ENCODE data around the gene SDK1. TPM values are rescaled to one million over a fixed set of nuclear protein-coding genes. Genes with fewer than 3 reads are reported as not detected.

SDK1 gene
- total and polyA plus RNA-seq, 4 experiments from 2014 or later: 0.06 to 0.26 TPM; not detected in 2

DNA sequence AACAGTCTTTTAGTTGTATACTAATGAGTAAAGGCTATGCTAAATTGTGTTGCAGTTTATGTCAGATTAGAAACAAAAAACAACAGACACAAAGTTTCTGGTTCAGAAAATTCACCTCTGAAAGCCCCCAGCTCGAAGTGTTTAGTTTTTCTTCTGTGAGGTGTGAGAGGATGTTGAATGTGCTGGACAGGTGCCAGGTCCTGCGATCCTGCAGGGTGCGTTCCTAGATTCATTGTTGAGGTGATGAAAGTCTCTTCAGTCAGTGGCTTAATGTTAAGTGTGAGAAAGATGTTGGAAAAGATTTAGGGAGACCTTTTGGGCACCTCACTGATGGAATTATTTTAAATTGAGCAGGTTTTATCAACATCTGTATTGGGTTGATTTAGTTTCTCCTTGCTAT lies 287.3 kb downstream of the SDK1 start:
- no peaks in the 10 kb centered on the region for H3K27me3 ChIP-seq (ENCODE audit: insufficient read depth, low read length)
- no peak for DNase-seq
- POLR2A ChIA-PET (ENCODE audit: partially characterized antibody): no interaction called here
- no peaks in the 10 kb centered on the region for H3K4me1 ChIP-seq (ENCODE audit: insufficient read depth, low read length)
- H3K36me3 Mint-ChIP-seq: no peaks in the 10 kb centered on the region
- no peaks in the 10 kb centered on the region for H3K9me3 Mint-ChIP-seq
- peaks cover 0 to 4% (median under 1%) of the 10 kb centered on the region in 4 donors for H3K4me1 Mint-ChIP-seq
- no peaks in the 10 kb centered on the region for H3K36me3 ChIP-seq (ENCODE audit: insufficient read depth, low read length)
- no peaks in the 10 kb centered on the region for H3K27me3 Mint-ChIP-seq
- no peak overlapping the region for H3K4me3 ChIP-seq (ENCODE audit: low read length in 2 of 2)
- intact Hi-C loops (cut with micrococcal nuclease): no loop called here
- no peak overlapping the region for H3K27ac ChIP-seq (ENCODE audit: low read depth, low read length)
- CTCF ChIA-PET (ENCODE audit: partially characterized antibody): no interaction called here
- H3K27ac Mint-ChIP-seq: no peak overlapping the region
- no peak overlapping the region for H3K4me3 Mint-ChIP-seq
- no peaks in the 10 kb centered on the region for H3K9me3 ChIP-seq (ENCODE audit: control insufficient read depth in 1 of 2, low read length in 2 of 2)

DNA sequence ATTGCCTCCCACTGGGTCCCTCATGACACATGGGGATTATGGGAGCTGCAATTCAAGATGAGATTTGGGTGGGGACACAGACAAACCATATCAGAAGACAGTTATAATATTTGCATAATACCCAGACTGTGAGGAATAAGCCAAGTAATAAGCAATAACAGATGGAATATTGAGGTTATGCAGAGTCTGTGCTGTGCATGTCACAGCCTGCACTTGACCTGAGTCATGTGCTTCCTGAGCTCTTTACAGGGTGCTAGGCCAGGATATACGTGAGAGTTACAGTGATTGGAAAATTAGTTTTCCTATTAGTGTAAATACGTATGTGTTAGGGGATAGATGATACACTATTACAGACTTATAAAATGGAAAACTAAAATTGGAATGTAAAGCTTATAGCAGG lies 288.7 kb downstream of the SDK1 start:
- peaks cover 0 to 5% of the 10 kb centered on the region in 2 donors for H3K27me3 Mint-ChIP-seq
- DNase-seq: no peak
- POLR2A ChIA-PET (ENCODE audit: partially characterized antibody): no interaction called here
- no peaks in the 10 kb centered on the region for H3K27me3 ChIP-seq (ENCODE audit: insufficient read depth, low read length)
- no peaks in the 10 kb centered on the region for H3K4me1 ChIP-seq (ENCODE audit: insufficient read depth, low read length)
- H3K36me3 ChIP-seq (ENCODE audit: insufficient read depth, low read length): no peaks in the 10 kb centered on the region
- intact Hi-C loops (cut with micrococcal nuclease): no loop called here
- no peaks in the 10 kb centered on the region for H3K36me3 Mint-ChIP-seq
- H3K27ac Mint-ChIP-seq: no peak overlapping the region
- H3K27ac ChIP-seq (ENCODE audit: low read depth, low read length): no peak overlapping the region
- H3K4me3 ChIP-seq (ENCODE audit: low read length in 2 of 2): no peak overlapping the region
- CTCF ChIA-PET (ENCODE audit: partially characterized antibody): no interaction called here
- no peaks in the 10 kb centered on the region for H3K9me3 Mint-ChIP-seq
- peaks cover 0 to 4% (median under 1%) of the 10 kb centered on the region in 4 donors for H3K4me1 Mint-ChIP-seq
- no peaks in the 10 kb centered on the region for H3K9me3 ChIP-seq (ENCODE audit: control insufficient read depth in 1 of 2, low read length in 2 of 2)
- H3K4me3 Mint-ChIP-seq: no peak overlapping the region

DNA sequence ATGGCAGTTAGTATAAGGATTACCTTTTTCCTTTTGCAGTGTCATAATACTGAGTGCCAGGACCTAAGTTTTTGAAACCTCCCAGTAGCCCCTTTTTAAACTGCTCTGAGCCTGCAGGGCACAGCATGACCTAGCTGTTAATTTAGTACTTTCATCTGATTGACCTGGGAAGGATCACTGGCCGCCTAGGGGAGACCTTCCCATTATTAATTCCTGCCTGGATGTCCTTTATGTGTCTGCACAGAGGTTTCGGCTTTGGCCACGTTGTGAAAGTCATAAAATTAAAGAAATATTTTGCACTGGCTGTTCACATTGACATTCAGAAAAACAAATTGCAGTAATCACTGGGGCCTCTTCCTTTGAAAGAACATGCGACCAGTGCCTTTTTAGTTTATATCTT lies 290.2 kb downstream of the SDK1 start:
- intact Hi-C loops (cut with micrococcal nuclease): no loop called here
- Mint-ChIP-seq H3K36me3 (no peaks in the 10 kb centered on the region), H3K4me1 (peaks cover 0 to 4% (median under 1%) of the 10 kb centered on the region in 4 donors), H3K27me3 (peaks cover 0 to 7% of the 10 kb centered on the region in 2 donors), H3K9me3 (no peaks in the 10 kb centered on the region), H3K4me3 (no peak overlapping the region), H3K27ac (no peak overlapping the region)
- H3K27me3 ChIP-seq (ENCODE audit: insufficient read depth, low read length): no peaks in the 10 kb centered on the region
- ChIA-PET CTCF (ENCODE audit: partially characterized antibody) (no interaction called here), POLR2A (ENCODE audit: partially characterized antibody) (no interaction called here)
- no peaks in the 10 kb centered on the region for H3K36me3 ChIP-seq (ENCODE audit: insufficient read depth, low read length)
- H3K4me1 ChIP-seq (ENCODE audit: insufficient read depth, low read length): no peaks in the 10 kb centered on the region
- H3K9me3 ChIP-seq (ENCODE audit: control insufficient read depth in 1 of 2, low read length in 2 of 2): no peaks in the 10 kb centered on the region
- no peak overlapping the region for H3K4me3 ChIP-seq (ENCODE audit: low read length in 2 of 2)
- no peak overlapping the region for H3K27ac ChIP-seq (ENCODE audit: low read depth, low read length)
- no peak for DNase-seq

DNA sequence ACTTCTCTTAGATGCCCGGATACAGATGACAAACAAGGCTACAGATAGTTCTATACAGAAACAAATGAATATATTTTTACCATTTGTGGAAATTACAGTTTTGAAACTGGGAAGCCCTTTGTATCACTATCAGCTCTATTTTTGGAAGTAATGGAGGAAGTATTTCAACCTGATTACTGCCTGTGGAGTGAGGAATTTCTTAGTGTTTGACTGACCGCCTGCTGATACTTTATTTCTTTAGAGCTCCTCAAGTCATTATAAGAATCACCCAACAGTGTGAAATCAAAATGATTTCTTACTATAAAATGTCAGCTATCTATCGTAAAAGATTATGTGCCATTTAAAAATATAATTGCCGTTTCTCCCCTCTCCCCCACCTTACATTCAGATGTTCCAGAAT lies 290.9 kb downstream of the SDK1 start:
- Mint-ChIP-seq H3K4me3 (no peak overlapping the region), H3K27ac (no peak overlapping the region), H3K36me3 (no peaks in the 10 kb centered on the region), H3K4me1 (peaks cover 0 to 4% (median under 1%) of the 10 kb centered on the region in 4 donors), H3K9me3 (no peaks in the 10 kb centered on the region), H3K27me3 (peaks cover 0 to 7% of the 10 kb centered on the region in 2 donors)
- H3K4me3 ChIP-seq (ENCODE audit: low read length in 2 of 2): no peak overlapping the region
- no peaks in the 10 kb centered on the region for H3K9me3 ChIP-seq (ENCODE audit: control insufficient read depth in 1 of 2, low read length in 2 of 2)
- ChIA-PET POLR2A (ENCODE audit: partially characterized antibody) (no interaction called here), CTCF (ENCODE audit: partially characterized antibody) (no interaction called here)
- no peak overlapping the region for H3K27ac ChIP-seq (ENCODE audit: low read depth, low read length)
- no peaks in the 10 kb centered on the region for H3K36me3 ChIP-seq (ENCODE audit: insufficient read depth, low read length)
- no peaks in the 10 kb centered on the region for H3K27me3 ChIP-seq (ENCODE audit: insufficient read depth, low read length)
- intact Hi-C loops (cut with micrococcal nuclease): no loop called here
- H3K4me1 ChIP-seq (ENCODE audit: insufficient read depth, low read length): no peaks in the 10 kb centered on the region
- DNase-seq: no peak

DNA sequence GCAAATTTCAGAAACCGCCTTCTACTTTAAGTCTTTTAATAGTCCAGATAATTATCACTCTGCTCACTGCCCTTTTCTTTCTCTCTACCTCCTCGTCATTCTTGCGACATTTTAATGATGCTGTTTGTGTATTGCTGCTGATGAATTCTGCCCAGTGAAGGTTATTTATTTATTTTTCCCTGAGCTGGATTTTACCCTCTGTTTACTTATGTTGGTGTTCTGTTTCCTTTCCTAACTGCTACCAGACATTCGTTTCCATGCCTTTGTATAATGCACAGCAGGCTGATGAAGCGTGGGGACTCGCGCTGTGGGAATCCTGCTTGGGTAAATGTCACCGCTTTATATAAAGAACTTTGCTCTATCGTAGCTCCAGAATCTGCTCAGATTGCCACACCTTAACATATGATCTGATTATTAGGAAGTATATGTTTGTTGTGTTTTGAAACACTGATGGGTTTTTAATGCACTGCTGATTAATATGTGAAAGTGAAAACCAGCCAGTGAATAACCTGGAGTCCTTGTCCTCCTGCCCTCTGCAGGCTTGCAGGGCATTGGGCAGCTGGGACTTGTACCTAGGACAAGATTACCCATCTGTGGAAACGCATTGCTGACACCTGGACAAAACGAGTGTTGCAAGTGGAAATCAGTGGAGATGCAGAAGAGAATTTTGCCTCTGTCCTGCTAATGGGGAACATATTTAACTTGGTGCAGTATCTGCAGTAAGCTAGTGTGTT lies 291.5 kb downstream of the SDK1 start:
- peaks cover 0 to 7% of the 10 kb centered on the region in 2 donors for H3K27me3 Mint-ChIP-seq
- ChIA-PET CTCF (ENCODE audit: partially characterized antibody) (no interaction called here), POLR2A (ENCODE audit: partially characterized antibody) (no interaction called here)
- no peaks in the 10 kb centered on the region for H3K36me3 Mint-ChIP-seq
- H3K9me3 ChIP-seq (ENCODE audit: control insufficient read depth in 1 of 2, low read length in 2 of 2): no peaks in the 10 kb centered on the region
- intact Hi-C loops (cut with micrococcal nuclease): no loop called here
- no peak overlapping the region for H3K4me3 ChIP-seq (ENCODE audit: low read length in 2 of 2)
- H3K4me3 Mint-ChIP-seq: no peak overlapping the region
- H3K36me3 ChIP-seq (ENCODE audit: insufficient read depth, low read length): no peaks in the 10 kb centered on the region
- no peak for DNase-seq
- H3K27ac Mint-ChIP-seq: no peak overlapping the region
- H3K27ac ChIP-seq (ENCODE audit: low read depth, low read length): no peak overlapping the region
- no peaks in the 10 kb centered on the region for H3K27me3 ChIP-seq (ENCODE audit: insufficient read depth, low read length)
- peaks cover 0 to 4% (median under 1%) of the 10 kb centered on the region in 4 donors for H3K4me1 Mint-ChIP-seq
- no peaks in the 10 kb centered on the region for H3K4me1 ChIP-seq (ENCODE audit: insufficient read depth, low read length)
- H3K9me3 Mint-ChIP-seq: no peaks in the 10 kb centered on the region

DNA sequence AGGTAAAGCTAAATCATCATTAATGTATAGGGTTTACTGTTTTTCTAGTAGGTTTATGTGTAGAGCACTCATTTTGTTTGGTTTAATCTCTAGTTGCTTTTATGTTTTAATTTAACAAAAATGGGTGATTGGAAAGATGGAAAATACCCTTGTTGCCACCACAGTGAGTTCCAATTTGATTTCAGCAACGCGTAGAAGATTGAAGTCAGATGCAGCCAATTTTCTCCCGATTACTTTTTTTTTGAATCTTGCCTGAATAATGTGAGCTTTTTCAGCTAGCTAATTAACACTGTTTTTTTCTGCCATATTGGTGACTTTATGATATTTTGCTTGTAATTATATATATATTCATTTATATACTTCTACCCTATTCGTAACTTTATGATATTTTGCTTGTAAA lies 293.8 kb downstream of the SDK1 start:
- Histone ChIP-seq H3K27ac (ENCODE audit: low read depth, low read length) (no peak overlapping the region), H3K4me1 (ENCODE audit: insufficient read depth, low read length) (no peaks in the 10 kb centered on the region), H3K4me3 (ENCODE audit: low read length in 2 of 2) (no peak overlapping the region), H3K36me3 (ENCODE audit: insufficient read depth, low read length) (no peaks in the 10 kb centered on the region), H3K27me3 (ENCODE audit: insufficient read depth, low read length) (no peaks in the 10 kb centered on the region), H3K9me3 (ENCODE audit: control insufficient read depth in 1 of 2, low read length in 2 of 2) (no peaks in the 10 kb centered on the region)
- ChIA-PET POLR2A (ENCODE audit: partially characterized antibody) (no interaction called here), CTCF (ENCODE audit: partially characterized antibody) (no interaction called here)
- intact Hi-C loops (cut with micrococcal nuclease): no loop called here
- DNase-seq: no peak
- no peak overlapping the region for H3K27ac Mint-ChIP-seq
- H3K27me3 Mint-ChIP-seq: peaks cover 0 to 7% of the 10 kb centered on the region in 2 donors
- no peaks in the 10 kb centered on the region for H3K9me3 Mint-ChIP-seq
- no peaks in the 10 kb centered on the region for H3K36me3 Mint-ChIP-seq
- no peaks in the 10 kb centered on the region for H3K4me1 Mint-ChIP-seq
- no peak overlapping the region for H3K4me3 Mint-ChIP-seq

DNA sequence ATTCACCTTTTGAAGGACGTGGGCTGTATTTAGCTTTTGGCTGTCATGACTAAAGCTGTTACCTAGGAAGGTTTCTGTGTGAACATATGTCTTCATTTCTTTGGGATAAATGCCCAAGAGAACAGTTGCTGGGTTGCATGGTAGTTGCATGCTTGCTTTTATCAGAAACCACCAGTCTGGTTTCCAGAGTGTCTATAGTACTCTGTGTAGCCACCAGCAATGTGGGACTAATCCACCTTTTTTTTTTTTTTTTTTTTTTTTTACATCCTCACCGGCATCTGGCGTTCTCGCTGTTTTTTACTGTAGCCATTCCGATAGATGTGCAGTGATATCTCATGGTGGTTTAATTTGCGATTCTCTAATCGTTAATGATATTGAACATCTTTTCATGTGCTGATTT lies 297.8 kb downstream of the SDK1 start:
- Histone ChIP-seq H3K9me3 (ENCODE audit: control insufficient read depth in 1 of 2, low read length in 2 of 2) (no peaks in the 10 kb centered on the region), H3K4me3 (ENCODE audit: low read length in 2 of 2) (no peak overlapping the region), H3K27ac (ENCODE audit: low read depth, low read length) (no peak overlapping the region), H3K36me3 (ENCODE audit: insufficient read depth, low read length) (no peaks in the 10 kb centered on the region), H3K4me1 (ENCODE audit: insufficient read depth, low read length) (no peaks in the 10 kb centered on the region), H3K27me3 (ENCODE audit: insufficient read depth, low read length) (no peaks in the 10 kb centered on the region)
- ChIA-PET POLR2A (ENCODE audit: partially characterized antibody) (no interaction called here), CTCF (ENCODE audit: partially characterized antibody) (no interaction called here)
- Mint-ChIP-seq H3K36me3 (no peaks in the 10 kb centered on the region), H3K27ac (no peak overlapping the region), H3K9me3 (peaks cover 0 to 6% (median 0%) of the 10 kb centered on the region in 8 donors), H3K4me3 (no peak overlapping the region), H3K4me1 (no peaks in the 10 kb centered on the region), H3K27me3 (peaks cover 0 to 7% of the 10 kb centered on the region in 2 donors)
- DNase-seq: no peak
- intact Hi-C loops (cut with micrococcal nuclease): no loop called here

DNA sequence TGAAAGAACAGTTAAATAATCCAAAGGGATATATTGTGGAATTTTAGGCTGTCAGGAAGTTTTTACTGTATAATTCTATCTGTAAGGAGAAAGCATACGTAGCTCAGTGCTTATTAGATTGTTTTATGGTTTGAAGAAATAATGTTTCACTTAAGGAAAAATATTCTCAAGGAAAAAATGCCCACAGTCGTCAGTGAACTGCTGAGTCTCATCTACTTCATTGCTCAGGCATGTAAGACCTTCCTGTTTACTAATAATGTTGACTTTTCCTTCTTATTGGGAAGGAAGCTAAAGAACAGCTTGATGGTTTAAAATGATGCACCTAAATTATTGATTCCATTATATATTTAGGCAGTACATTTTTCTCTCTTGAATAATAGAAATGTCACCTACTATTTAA lies 304.2 kb downstream of the SDK1 start:
- intact Hi-C loops (cut with micrococcal nuclease): no loop called here
- no peaks in the 10 kb centered on the region for H3K9me3 ChIP-seq (ENCODE audit: control insufficient read depth in 1 of 2, low read length in 2 of 2)
- Mint-ChIP-seq H3K27ac (no peak overlapping the region), H3K4me1 (no peaks in the 10 kb centered on the region), H3K27me3 (peaks cover 6 to 7% of the 10 kb centered on the region in 2 donors), H3K36me3 (no peaks in the 10 kb centered on the region), H3K9me3 (peaks cover 0 to 18% (median 10%) of the 10 kb centered on the region in 8 donors), H3K4me3 (no peak overlapping the region)
- no peak overlapping the region for H3K4me3 ChIP-seq (ENCODE audit: low read length in 2 of 2)
- no peaks in the 10 kb centered on the region for H3K36me3 ChIP-seq (ENCODE audit: insufficient read depth, low read length)
- no peaks in the 10 kb centered on the region for H3K27me3 ChIP-seq (ENCODE audit: insufficient read depth, low read length)
- no peaks in the 10 kb centered on the region for H3K4me1 ChIP-seq (ENCODE audit: insufficient read depth, low read length)
- H3K27ac ChIP-seq (ENCODE audit: low read depth, low read length): no peak overlapping the region
- CTCF ChIA-PET (ENCODE audit: partially characterized antibody): no interaction called here
- no peak for DNase-seq
- POLR2A ChIA-PET (ENCODE audit: partially characterized antibody): no interaction called here

All from CD4-positive, alpha-beta memory T cell (primary cell).